ENCODE measurements around the gene IDS.
"Not testable (repeated sequence)": the region's sequence is repeated elsewhere in the genome, so short reads cannot be mapped to it uniquely, and the experiment has no call there.

The IDS gene

GRCh38 chrX:149526318-149527033 lies 21.4 kb upstream of the IDS start:
- not testable (repeated sequence) for H3K9ac ChIP-seq (ENCODE audit: low read depth, low read length); H3K4me3 ChIP-seq (ENCODE audit: low read length); H3K27ac ChIP-seq (ENCODE audit: low read depth, low read length); H3K9me3 ChIP-seq (ENCODE audit: insufficient read depth, low read depth, low read length); H3K36me3 ChIP-seq (ENCODE audit: insufficient read depth, low read length); H3K27me3 ChIP-seq (ENCODE audit: insufficient read depth, low read length); H3K4me1 ChIP-seq (ENCODE audit: insufficient read depth, low read length)
- 96% methylated on average over 7 of the region's 13 CpGs for WGBS

GRCh38 chrX:149525903-149526302 lies 20.8 kb upstream of the IDS start:
- H3K27me3 ChIP-seq (ENCODE audit: insufficient read depth, low read length); H3K36me3 ChIP-seq (ENCODE audit: insufficient read depth, low read length); H3K4me1 ChIP-seq (ENCODE audit: insufficient read depth, low read length); H3K4me3 ChIP-seq (ENCODE audit: low read length); H3K27ac ChIP-seq (ENCODE audit: low read depth, low read length); H3K9me3 ChIP-seq (ENCODE audit: insufficient read depth, low read depth, low read length); H3K9ac ChIP-seq (ENCODE audit: low read depth, low read length): not testable (repeated sequence)
- no CpG with 5 or more reads among the region's 5 CpGs for WGBS

DNA sequence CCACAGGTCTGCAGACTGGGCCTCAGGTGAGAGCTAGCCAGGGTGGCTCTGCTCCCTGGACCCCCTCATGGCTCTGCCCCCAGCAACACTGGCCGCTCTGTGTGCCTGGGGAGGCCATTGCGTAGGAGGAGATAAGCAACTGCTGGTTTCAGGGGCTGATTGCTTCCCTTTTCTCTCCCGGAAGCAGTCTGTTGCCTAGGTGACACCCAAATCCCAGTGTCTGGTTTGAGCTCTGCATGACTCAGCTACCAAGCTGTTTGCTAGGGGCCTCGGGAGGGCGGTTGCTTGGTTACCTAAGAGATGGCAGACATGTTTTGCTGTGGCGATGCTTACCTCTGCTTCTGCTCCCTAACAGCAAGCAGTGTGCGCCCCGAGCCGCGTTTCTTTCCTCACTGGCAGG lies 20.3 kb upstream of the IDS start:
- H3K9me3 ChIP-seq (ENCODE audit: insufficient read depth, low read depth, low read length); H3K4me1 ChIP-seq (ENCODE audit: insufficient read depth, low read length); H3K36me3 ChIP-seq (ENCODE audit: insufficient read depth, low read length); H3K4me3 ChIP-seq (ENCODE audit: low read length); H3K27me3 ChIP-seq (ENCODE audit: insufficient read depth, low read length); H3K27ac ChIP-seq (ENCODE audit: low read depth, low read length); H3K9ac ChIP-seq (ENCODE audit: low read depth, low read length): not testable (repeated sequence)
- whole genome bisulfite sequencing: 69% methylated on average over 2 of the region's 10 CpGs

DNA sequence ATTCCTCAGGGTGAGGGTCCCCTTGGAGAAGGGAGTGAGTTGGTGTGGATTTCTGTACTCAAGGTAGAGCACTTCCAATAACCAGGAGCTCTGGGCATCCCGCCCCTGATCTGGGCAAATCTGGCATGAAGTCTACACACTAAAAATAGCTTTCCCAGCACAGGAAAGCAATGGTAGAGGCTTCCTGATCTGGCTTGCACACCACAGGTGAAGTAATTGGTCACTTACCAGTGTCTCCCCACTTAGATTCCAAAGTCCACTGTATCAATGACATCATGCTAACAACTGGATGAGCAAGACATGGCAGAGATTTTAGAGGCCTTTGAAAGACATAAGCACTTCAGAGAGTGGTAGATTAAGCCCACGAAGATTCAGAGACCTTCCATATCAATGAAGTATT lies 17.8 kb upstream of the IDS start:
- H3K27me3 ChIP-seq (ENCODE audit: insufficient read depth, low read length): no peaks in the 10 kb centered on the region
- WGBS: 100% methylated on average over 1 of the region's 2 CpGs

DNA sequence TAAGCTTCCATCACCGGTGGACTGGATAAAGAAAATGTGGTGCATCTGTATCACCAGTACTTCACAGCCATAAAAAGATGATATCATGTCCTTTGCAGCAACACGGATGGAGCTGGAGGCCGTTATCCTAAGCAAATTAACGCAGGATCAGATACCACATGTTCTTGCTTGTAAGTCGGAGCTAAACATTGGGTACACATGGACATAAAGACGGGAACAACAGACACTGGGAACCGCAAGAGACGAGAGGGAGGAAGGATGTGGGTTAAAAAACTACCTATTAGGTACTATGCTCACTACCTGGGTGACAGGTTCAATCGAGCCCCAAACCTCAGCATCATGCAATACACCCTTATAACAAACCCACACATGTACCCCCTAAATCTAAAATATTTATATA lies 16.3 kb upstream of the IDS start:
- Histone ChIP-seq H3K4me3 (ENCODE audit: low read length) (no peak overlapping the region), H3K4me1 (ENCODE audit: insufficient read depth, low read length) (no peaks in the 10 kb centered on the region), H3K27me3 (ENCODE audit: insufficient read depth, low read length) (no peaks in the 10 kb centered on the region), H3K27ac (ENCODE audit: low read depth, low read length) (no peak overlapping the region), H3K36me3 (ENCODE audit: insufficient read depth, low read length) (no peaks in the 10 kb centered on the region), H3K9ac (ENCODE audit: low read depth, low read length) (no peak overlapping the region), H3K9me3 (ENCODE audit: insufficient read depth, low read depth, low read length) (no peaks in the 10 kb centered on the region)
- 95% methylated on average over 6 of the region's 9 CpGs for WGBS

More for the DNA sequence above, 17.8 kb upstream of the IDS start:
- H3K9me3 ChIP-seq (ENCODE audit: insufficient read depth, low read depth, low read length): no peaks in the 10 kb centered on the region
- no peak overlapping the region for H3K4me3 ChIP-seq (ENCODE audit: low read length)
- no peak overlapping the region for H3K9ac ChIP-seq (ENCODE audit: low read depth, low read length)
- H3K36me3 ChIP-seq (ENCODE audit: insufficient read depth, low read length): no peaks in the 10 kb centered on the region
- no peak overlapping the region for H3K27ac ChIP-seq (ENCODE audit: low read depth, low read length)
- H3K4me1 ChIP-seq (ENCODE audit: insufficient read depth, low read length): no peaks in the 10 kb centered on the region

DNA sequence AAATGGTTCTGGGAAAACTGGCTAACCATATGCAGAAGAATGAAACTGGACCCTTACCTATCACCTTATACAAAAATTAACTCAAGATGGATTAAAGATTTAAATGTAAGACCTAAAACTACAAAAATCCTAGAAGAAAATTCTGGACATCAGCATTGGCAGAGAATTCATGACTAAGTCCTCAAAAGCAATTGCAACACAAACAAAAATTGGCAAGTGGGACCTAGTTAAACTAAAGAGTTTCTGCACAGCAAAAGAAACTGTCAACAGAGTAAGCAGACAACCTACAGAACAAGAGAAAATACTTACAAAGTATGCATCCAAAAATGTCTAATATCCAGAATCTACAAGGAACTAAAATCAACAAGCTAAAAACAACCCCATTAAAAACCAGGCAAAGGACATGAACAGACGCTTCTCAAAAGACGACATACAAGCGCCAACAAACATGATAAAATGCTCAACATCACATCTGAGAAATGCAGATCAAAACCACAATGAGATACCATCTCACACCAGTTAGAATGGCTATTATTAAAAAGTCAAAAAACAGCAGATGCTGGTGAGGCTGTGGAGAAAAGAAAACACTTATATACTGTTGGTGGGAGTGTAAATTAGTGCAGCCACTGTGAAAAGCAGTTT lies 15.7 kb upstream of the IDS start:
- H3K9ac ChIP-seq (ENCODE audit: low read depth, low read length); H3K4me1 ChIP-seq (ENCODE audit: insufficient read depth, low read length); H3K9me3 ChIP-seq (ENCODE audit: insufficient read depth, low read depth, low read length); H3K27ac ChIP-seq (ENCODE audit: low read depth, low read length); H3K36me3 ChIP-seq (ENCODE audit: insufficient read depth, low read length); H3K27me3 ChIP-seq (ENCODE audit: insufficient read depth, low read length); H3K4me3 ChIP-seq (ENCODE audit: low read length): not testable (repeated sequence)
- WGBS: 92% methylated on average over 3 of the region's 3 CpGs

- H3K4me3 ChIP-seq (ENCODE audit: low read length): no peak overlapping the region
- no peak overlapping the region for H3K27ac ChIP-seq (ENCODE audit: low read depth, low read length)
- 94% methylated on average over 7 of the region's 7 CpGs for WGBS
- H3K9ac ChIP-seq (ENCODE audit: low read depth, low read length): no peak overlapping the region
- H3K27me3 ChIP-seq (ENCODE audit: insufficient read depth, low read length): no peaks in the 10 kb centered on the region
- H3K36me3 ChIP-seq (ENCODE audit: insufficient read depth, low read length): no peaks in the 10 kb centered on the region
- no peaks in the 10 kb centered on the region for H3K4me1 ChIP-seq (ENCODE audit: insufficient read depth, low read length)
- H3K9me3 ChIP-seq (ENCODE audit: insufficient read depth, low read depth, low read length): no peaks in the 10 kb centered on the region
Observed at GRCh38 chrX:149518236-149518635, 13.1 kb upstream of the IDS start.

DNA sequence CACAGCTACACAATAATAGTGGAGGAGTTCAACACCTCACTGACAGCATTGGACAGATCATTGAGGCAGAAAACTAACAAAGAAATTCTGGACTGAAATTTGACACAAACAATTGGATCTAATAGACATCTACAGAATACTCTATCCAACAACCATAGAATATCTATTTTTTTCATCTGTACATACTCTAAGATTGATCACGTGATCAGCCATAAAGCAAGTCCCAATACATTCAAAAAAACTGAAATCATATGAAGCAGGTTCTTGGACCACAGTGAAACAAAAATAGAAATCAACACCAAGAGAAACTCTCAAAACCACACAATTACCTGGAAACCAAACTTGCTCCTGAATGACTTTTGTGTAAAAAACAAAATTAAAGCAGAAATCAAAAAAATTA lies 12.2 kb upstream of the IDS start:
- 89% methylated on average over 1 of the region's 1 CpG for WGBS
- no peaks in the 10 kb centered on the region for H3K4me1 ChIP-seq (ENCODE audit: insufficient read depth, low read length)
- no peak overlapping the region for H3K27ac ChIP-seq (ENCODE audit: low read depth, low read length)
- no peaks in the 10 kb centered on the region for H3K36me3 ChIP-seq (ENCODE audit: insufficient read depth, low read length)
- no peak overlapping the region for H3K4me3 ChIP-seq (ENCODE audit: low read length)
- no peaks in the 10 kb centered on the region for H3K27me3 ChIP-seq (ENCODE audit: insufficient read depth, low read length)
- no peaks in the 10 kb centered on the region for H3K9me3 ChIP-seq (ENCODE audit: insufficient read depth, low read depth, low read length)
- no peak overlapping the region for H3K9ac ChIP-seq (ENCODE audit: low read depth, low read length)

- Histone ChIP-seq H3K27me3 (ENCODE audit: insufficient read depth, low read length) (no peaks in the 10 kb centered on the region), H3K9ac (ENCODE audit: low read depth, low read length) (no peak overlapping the region), H3K36me3 (ENCODE audit: insufficient read depth, low read length) (no peaks in the 10 kb centered on the region), H3K4me1 (ENCODE audit: insufficient read depth, low read length) (no peaks in the 10 kb centered on the region), H3K4me3 (ENCODE audit: low read length) (no peak overlapping the region), H3K9me3 (ENCODE audit: insufficient read depth, low read depth, low read length) (no peaks in the 10 kb centered on the region), H3K27ac (ENCODE audit: low read depth, low read length) (no peak overlapping the region)
- WGBS: 94% methylated on average over 2 of the region's 2 CpGs
Observed at GRCh38 chrX:149516604-149517003, 11.5 kb upstream of the IDS start.

DNA sequence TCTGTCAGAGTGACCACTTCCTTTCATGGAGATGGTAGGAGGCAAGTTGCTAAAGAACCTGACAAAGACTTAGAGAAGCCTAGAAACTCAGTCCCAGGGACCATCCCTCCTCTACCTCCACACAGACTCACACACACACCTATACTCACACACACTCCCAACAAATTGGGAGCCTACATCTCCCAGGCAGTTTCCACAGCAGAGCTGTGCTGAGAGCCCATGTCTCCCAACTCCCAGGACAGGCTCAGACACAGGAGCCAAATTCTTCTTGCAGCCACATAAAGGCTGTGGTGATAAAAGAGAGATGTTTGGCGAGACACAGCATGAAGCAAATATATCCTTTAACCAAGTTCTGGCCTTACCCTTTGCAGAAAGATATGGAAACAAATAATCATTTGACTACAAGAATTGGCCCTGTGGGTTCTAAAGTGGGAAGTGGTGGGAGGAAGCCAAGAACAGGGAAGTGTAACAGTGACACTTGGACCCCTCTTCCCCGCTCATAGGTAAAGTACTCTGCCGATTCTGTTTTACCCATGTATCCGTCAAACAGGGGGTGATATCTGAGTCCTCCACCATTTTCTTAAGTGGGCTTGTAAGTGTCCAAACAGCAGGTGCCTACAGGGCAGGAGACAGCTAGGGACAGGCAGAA lies 11.0 kb upstream of the IDS start:
- Histone ChIP-seq H3K27ac (ENCODE audit: low read depth, low read length) (no peak overlapping the region), H3K9me3 (ENCODE audit: insufficient read depth, low read depth, low read length) (no peaks in the 10 kb centered on the region)
- 97% methylated on average over 3 of the region's 4 CpGs for WGBS

DNA sequence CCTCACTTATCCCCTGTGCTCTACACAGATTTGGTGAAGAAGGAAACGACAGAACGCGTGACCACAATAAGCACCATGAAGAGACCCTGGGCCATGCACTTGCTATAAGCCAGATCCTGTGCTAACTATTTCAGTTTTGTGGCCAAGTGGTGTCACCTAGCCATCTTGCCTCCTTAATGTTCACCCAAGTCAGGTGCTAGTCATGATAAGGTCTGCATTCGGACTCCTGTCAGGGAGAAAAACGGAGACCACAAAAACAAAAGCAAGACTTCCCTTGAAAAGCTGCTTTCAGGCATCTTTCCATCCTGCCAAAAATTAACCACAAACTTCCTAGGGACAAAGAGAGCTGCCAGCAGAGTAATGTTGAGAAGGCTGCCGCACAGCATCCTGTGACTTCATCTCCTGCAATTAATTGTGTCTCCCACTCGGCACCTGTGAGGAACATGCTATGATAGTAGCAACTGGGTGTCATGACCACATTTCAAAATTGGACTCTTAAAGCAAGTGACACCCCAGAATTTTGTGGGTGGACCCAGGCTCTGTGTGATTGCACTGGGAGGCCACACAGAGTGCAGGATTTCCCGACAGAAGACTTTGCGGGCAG lies 8.8 kb upstream of the IDS start:
- WGBS: 95% methylated on average over 9 of the region's 9 CpGs
- Histone ChIP-seq H3K9me3 (ENCODE audit: insufficient read depth, low read depth, low read length) (no peaks in the 10 kb centered on the region), H3K36me3 (ENCODE audit: insufficient read depth, low read length) (no peaks in the 10 kb centered on the region), H3K4me1 (ENCODE audit: insufficient read depth, low read length) (peaks cover 6% of the 10 kb centered on the region; the same call in 1 of the 2 replicates), H3K27me3 (ENCODE audit: insufficient read depth, low read length) (no peaks in the 10 kb centered on the region), H3K9ac (ENCODE audit: low read depth, low read length) (no peak overlapping the region), H3K27ac (ENCODE audit: low read depth, low read length) (no peak overlapping the region), H3K4me3 (ENCODE audit: low read length) (no peak overlapping the region)

More for the DNA sequence above, 11.0 kb upstream of the IDS start:
- H3K36me3 ChIP-seq (ENCODE audit: insufficient read depth, low read length): no peaks in the 10 kb centered on the region
- H3K4me3 ChIP-seq (ENCODE audit: low read length): no peak overlapping the region
- H3K9ac ChIP-seq (ENCODE audit: low read depth, low read length): no peak overlapping the region
- H3K4me1 ChIP-seq (ENCODE audit: insufficient read depth, low read length): no peaks in the 10 kb centered on the region
- H3K27me3 ChIP-seq (ENCODE audit: insufficient read depth, low read length): no peaks in the 10 kb centered on the region

All from HUES64 (cell line).